ENCODE results near the gene KRTDAP.
A peak's percentile ranks its signal among the peaks of the same experiment; 100 is the strongest.
"Not testable (repeated sequence)": the region's sequence is repeated elsewhere in the genome, so short reads cannot be mapped to it uniquely, and the experiment has no call there.

KRTDAP gene

DNA sequence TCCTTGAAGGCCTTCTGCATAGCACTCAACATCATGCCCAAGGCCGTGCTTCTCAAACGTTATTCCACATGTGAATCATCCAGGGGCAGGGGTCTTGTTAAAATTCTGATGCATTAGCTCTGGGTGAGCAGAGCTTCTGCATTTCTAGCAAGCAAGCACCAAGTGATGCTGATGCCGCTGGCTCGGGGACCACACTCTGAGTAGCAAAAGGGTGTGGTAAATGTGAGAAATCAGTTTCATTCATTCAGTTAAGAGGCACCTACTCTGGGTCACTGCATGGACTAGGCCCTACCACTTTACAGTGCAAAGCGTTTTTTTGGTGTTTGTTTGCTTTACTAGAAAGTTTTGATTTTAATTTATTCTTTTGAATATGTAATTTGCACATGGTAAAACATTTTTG, 7.2 kb downstream of the KRTDAP start:
- no peak for DNase-seq

- no peak for DNase-seq
Measured at GRCh38 chr19:35478794-35479677, 11.2 kb downstream of the KRTDAP start.

- no peak for DNase-seq
Measured at GRCh38 chr19:35476149-35476548, 14.1 kb downstream of the KRTDAP start.

DNA sequence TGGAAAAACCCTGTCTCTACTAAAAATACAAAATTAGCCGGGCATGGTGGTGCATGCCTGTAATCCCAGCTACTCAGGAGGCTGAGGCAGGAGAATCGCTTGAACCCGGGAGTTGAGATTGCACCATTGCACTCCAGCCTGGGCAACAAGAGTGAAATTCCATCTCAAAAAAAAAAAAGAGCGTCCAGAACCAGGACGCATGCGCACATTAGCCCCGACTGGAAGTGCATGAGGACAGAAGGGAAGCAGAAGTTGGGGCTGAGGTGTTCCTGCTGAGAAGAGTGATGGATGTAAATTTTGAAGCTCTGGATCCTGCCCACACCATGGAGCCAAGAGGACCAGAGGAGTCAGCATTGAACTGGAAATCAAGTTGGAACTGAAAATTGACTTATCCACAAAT, 15.7 kb downstream of the KRTDAP start:
- not testable (repeated sequence) for DNase-seq

DNA sequence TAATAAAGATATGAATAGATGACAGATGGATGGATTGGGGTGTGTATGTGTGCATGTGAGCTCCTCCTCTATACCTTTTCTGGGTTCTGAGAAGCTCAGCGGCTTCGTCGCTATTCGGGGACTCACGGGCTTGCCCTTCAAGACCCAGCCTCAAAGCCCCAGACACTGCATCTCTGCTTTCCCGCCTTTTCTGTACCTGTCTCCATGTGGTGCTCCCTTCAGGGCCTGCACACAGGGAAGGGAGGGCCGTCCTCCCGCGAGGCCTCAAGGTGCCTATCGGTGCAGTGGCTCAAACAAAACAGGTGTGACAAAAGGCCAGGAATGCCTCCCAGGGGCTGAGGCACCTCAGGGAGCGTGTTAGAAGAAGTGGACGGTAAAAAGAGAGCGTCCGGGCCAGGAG, 16.2 kb downstream of the KRTDAP start:
- DNase-seq: no peak

DNA sequence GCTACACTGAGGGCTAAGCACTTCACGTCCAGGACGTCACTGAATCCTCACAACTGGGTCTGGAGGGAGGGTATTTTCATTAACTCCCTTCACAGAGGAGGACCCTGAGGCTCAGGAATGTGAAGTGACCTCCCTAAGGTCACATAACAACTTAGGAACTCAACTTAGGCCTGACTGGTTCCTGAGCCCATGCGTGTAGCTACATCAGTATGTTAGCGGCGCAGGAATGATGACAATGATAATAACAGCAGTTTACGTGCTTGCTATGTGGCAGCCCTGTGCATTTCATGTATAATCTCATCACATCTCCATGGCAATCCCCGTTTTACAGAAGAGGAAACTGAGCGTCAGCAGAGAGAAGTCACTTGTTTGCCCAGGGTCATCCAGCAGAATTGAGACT, 18.3 kb downstream of the KRTDAP start:
- DNase-seq: no peak

GRCh38 chr19:35471075-35471474, 19.2 kb downstream of the KRTDAP start:
- not testable (repeated sequence) for DNase-seq

GRCh38 chr19:35470128-35470527, 20.1 kb downstream of the KRTDAP start:
- no peak for DNase-seq

- DNase-seq: peak; percentile 31
Measured at GRCh38 chr19:35468637-35469036, 21.6 kb downstream of the KRTDAP start.

DNA sequence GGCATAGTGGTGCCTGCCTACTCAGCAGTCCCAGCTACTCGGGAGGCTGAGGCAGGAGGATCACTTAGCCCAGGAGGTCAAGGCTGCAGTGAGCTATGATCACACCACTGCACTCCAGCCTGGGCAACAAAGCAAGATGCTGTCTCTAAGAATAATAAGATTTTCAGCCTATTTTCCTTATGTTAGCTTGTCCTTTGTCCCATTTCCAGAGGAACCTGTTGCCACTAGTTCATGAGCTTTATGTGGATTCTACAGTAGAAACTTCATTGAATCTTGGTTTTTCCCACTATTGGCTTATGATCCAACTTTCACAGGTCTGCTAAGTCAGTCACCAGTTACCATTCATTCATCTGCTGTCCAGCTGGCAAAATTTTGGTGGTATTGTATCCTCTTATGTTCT, 24.0 kb downstream of the KRTDAP start:
- no peak for DNase-seq

GRCh38 chr19:35462956-35463355, 27.3 kb downstream of the KRTDAP start:
- DNase-seq: not testable (repeated sequence)

- peak; percentile 94 for DNase-seq
Measured at GRCh38 chr19:35462476-35462953, 27.7 kb downstream of the KRTDAP start.

GRCh38 chr19:35461788-35462187, 28.5 kb downstream of the KRTDAP start:
- not testable (repeated sequence) for DNase-seq

- no peak for DNase-seq
Measured at GRCh38 chr19:35461060-35461459, 29.2 kb downstream of the KRTDAP start.

DNA sequence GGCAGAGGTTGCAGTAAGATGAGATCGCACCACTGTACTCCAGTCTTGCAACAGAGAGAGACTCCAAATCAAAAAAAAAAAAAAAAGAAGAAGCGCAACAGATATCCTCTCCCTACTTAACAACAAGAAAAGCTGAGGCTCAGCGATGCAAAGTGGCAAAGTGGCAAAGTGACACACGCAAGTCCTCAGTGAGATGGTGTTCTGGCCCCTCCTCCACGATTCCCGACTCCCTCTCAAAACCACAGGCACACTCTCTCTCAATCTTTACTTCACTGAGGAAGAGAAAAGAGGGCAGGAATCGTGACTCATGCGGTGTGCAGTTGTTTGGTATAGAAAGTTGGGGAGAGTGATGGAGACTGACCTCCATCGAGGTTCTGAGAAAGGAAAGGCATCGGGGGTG, 29.7 kb downstream of the KRTDAP start:
- no peak for DNase-seq

- DNase-seq: no peak
Measured at GRCh38 chr19:35459414-35460082, 30.7 kb downstream of the KRTDAP start.

GRCh38 chr19:35458731-35459391, 31.4 kb downstream of the KRTDAP start:
- DNase-seq: no peak

- no peak for DNase-seq
Measured at GRCh38 chr19:35458192-35458591, 32.1 kb downstream of the KRTDAP start.

DNA sequence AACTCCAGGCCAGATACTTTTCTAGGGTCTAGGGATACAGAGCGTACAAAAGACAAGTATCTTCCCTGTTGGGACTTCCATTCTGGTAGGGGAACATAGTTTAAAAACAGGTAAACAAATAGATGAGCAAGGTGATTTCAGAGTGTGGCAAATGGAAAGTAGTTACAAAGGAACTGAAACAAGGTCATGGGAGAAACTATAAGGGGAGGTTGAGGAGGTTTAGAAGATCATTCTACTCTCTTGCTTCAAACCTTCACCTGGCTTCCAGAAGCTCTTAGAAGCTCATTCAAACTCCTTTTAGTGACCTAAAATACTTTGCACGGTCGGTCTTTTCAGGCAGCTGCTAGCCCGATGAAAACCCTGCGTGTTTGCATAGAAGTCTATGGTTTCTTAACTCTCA, 33.1 kb downstream of the KRTDAP start:
- no peak for DNase-seq

- DNase-seq: no peak
Measured at GRCh38 chr19:35455616-35456201, 34.6 kb downstream of the KRTDAP start.

DNA sequence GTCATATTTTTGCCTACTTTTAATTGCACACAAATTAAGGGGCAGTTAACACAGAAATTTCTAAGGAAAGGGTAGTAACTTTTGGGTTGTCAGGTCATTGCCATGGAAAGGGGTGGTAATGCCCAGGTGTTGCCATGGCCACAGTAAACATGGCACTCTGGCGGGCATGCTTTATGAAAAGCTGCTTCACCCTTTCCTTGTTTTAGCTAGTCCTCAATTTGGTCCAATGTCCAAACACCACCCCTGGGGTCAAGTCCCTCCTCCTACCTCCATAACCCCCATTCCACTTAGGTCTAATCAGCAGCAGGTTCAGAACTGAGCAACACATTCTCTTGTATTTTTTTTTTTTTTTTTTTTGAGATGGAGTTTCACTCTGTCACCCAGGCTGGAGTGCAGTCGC, 35.6 kb downstream of the KRTDAP start:
- no peak for DNase-seq

- DNase-seq: no peak
Measured at GRCh38 chr19:35451338-35452096, 38.7 kb downstream of the KRTDAP start.
